Omental fat pad (tissue), 4 donors: ENCODE measurements around the gene IGF2BP2. TPM values are rescaled to one million over a fixed set of nuclear protein-coding genes. Genes with fewer than 3 reads are reported as not detected.
"Not testable (repeated sequence)": the region's sequence is repeated elsewhere in the genome, so short reads cannot be mapped to it uniquely, and the experiment has no call there.

Experiments
- ATAC-seq: fragments of 150-250 bp; one replicate; pipeline ENCODE4 v1.9.1; 2016; ENCODE audit warnings: mild to moderate bottlenecking, moderate library complexity; ENCODE audit not compliant: low FRiP score
- DNase-seq: peaks from one replicate; pipeline ENCODE4 v3.0.0-alpha.2; 2019; ENCODE audit warnings: low spot score
- CTCF ChIP-seq, 3 donors: fragments of 450-650 bp; IDR thresholded peaks; one replicate each; pipeline ENCODE4 v1.5.1; 2016 to 2017; ENCODE audit warnings: antibody characterized with exemption in 3 of 3, mild to moderate bottlenecking in 3 of 3, moderate library complexity in 2 of 3
- total RNA-seq, 4 donors: library from RNA; depleted of rRNA; stranded (reverse); fragments of >200 nt; gene quantifications; one replicate each; pipeline ENCODE4 v1.1.0, GENCODE V29; 2016

Gene IGF2BP2
- total RNA-seq, 4 donors from 2014 or later, result 7.3 to 48.9 (median 18.7) TPM

- TF ChIP-seq CTCF (IDR thresholded peaks at IDR 0.05), result no peak
- ATAC-seq, result no peak
- DNase-seq, result no peak
Measured at GRCh38 chr3:185778821-185779220, 46.0 kb downstream of the IGF2BP2 start.

- TF ChIP-seq CTCF (IDR thresholded peaks at IDR 0.05), result no peak
- no peak for DNase-seq
- ATAC-seq, result no peak
Measured at GRCh38 chr3:185778094-185778493, 46.7 kb downstream of the IGF2BP2 start.

- DNase-seq, result no peak
- ATAC-seq, result no peak
- TF ChIP-seq CTCF (IDR thresholded peaks at IDR 0.05), result no peak
Measured at GRCh38 chr3:185770109-185770508, 54.7 kb downstream of the IGF2BP2 start.

- not testable (repeated sequence) for ATAC-seq, DNase-seq
Measured at GRCh38 chr3:185768578-185768982, 56.3 kb downstream of the IGF2BP2 start.

- TF ChIP-seq CTCF (IDR thresholded peaks at IDR 0.05), result no peak
- DNase-seq (no peak), ATAC-seq (no peak)
Measured at GRCh38 chr3:185767002-185767688, 57.7 kb downstream of the IGF2BP2 start.

GRCh38 chr3:185766329-185767001, 58.4 kb downstream of the IGF2BP2 start:
- ATAC-seq (no peak), DNase-seq (no peak)
- TF ChIP-seq CTCF (IDR thresholded peaks at IDR 0.05), result no peak

GRCh38 chr3:185764980-185765370, 59.9 kb downstream of the IGF2BP2 start:
- no peak for ATAC-seq
- TF ChIP-seq CTCF (IDR thresholded peaks at IDR 0.05), result no peak
- DNase-seq, result no peak
